ENCODE data around the gene FBXW11. TPM values are rescaled to one million over a fixed set of nuclear protein-coding genes. Genes with fewer than 3 reads are reported as not detected.
A peak's percentile ranks its signal among the peaks of the same experiment; 100 is the strongest.

Gene FBXW11
- total RNA-seq, 1 donor from 2014 or later: 54.8 TPM

DNA sequence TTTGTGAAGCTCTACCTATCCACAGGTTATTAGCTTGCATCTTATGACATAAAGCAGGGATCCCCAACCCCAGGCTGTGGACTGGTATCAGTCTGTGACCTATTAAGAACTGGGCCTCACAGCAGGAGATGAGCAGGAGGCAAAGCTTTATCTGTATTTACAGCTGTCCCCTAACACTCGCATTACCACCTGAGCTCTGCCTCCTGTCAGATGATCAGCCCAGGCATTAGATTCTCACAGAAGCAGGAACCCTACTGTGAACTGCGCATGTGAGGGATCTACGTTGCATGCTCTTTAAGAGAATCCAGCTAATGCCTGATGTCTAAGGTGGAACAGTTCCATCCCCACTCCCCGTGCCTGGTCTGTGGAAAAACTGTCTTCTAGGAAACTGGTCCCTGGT, 19.7 kb downstream of the FBXW11 start:
- H3K4me3 Mint-ChIP-seq (ENCODE audit: unreplicated experiment): no peak overlapping the region
- DNase-seq (ENCODE audit: low spot score): no peak
- H3K36me3 Mint-ChIP-seq (ENCODE audit: low read depth): peaks cover 3% of the 10 kb centered on the region
- no peak for TF ChIP-seq CTCF (IDR thresholded peaks at IDR 0.05)
- H3K9me3 Mint-ChIP-seq (ENCODE audit: low read depth): no peaks in the 10 kb centered on the region
- H3K27me3 Mint-ChIP-seq (ENCODE audit: low read depth): no peaks in the 10 kb centered on the region
- peaks cover 28% of the 10 kb centered on the region for H3K4me1 Mint-ChIP-seq (ENCODE audit: low read depth)
- no peak overlapping the region for H3K27ac Mint-ChIP-seq (ENCODE audit: unreplicated experiment)

GRCh38 chr5:171984748-171985419, 21.6 kb downstream of the FBXW11 start:
- peak overlapping the region; percentile 27 for H3K27ac Mint-ChIP-seq (ENCODE audit: unreplicated experiment)
- peaks cover 1% of the 10 kb centered on the region for H3K36me3 Mint-ChIP-seq (ENCODE audit: low read depth)
- no peak overlapping the region for H3K4me3 Mint-ChIP-seq (ENCODE audit: unreplicated experiment)
- TF ChIP-seq CTCF (IDR thresholded peaks at IDR 0.05): no peak
- H3K9me3 Mint-ChIP-seq (ENCODE audit: low read depth): peaks cover under 1% of the 10 kb centered on the region
- peaks cover 19% of the 10 kb centered on the region for H3K4me1 Mint-ChIP-seq (ENCODE audit: low read depth)
- no peak for DNase-seq (ENCODE audit: low spot score)
- no peaks in the 10 kb centered on the region for H3K27me3 Mint-ChIP-seq (ENCODE audit: low read depth)

DNA sequence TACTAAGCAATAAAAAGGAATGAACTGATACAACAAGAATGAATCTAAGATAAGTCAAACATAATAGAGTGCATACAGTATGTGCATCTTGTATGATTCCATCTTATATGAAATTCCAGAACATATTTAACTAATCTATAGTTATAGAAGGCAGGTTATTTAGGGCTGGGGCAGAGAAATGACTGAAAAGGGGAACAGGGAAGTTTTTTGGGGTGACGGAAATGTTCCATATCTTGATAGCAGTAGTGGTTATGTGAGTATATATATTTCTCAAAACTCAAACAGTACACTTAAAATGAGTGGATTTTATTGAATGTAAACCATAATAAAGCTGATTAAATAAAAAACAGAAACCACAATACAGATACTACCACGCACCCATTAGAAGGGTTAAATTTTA, 24.6 kb downstream of the FBXW11 start:
- Mint-ChIP-seq H3K4me3 (ENCODE audit: unreplicated experiment) (no peak overlapping the region), H3K4me1 (ENCODE audit: low read depth) (peaks cover 22% of the 10 kb centered on the region), H3K27ac (ENCODE audit: unreplicated experiment) (no peak overlapping the region), H3K9me3 (ENCODE audit: low read depth) (peaks cover 6% of the 10 kb centered on the region), H3K36me3 (ENCODE audit: low read depth) (no peaks in the 10 kb centered on the region), H3K27me3 (ENCODE audit: low read depth) (no peaks in the 10 kb centered on the region)
- no peak for TF ChIP-seq CTCF (IDR thresholded peaks at IDR 0.05)
- no peak for DNase-seq (ENCODE audit: low spot score)

DNA sequence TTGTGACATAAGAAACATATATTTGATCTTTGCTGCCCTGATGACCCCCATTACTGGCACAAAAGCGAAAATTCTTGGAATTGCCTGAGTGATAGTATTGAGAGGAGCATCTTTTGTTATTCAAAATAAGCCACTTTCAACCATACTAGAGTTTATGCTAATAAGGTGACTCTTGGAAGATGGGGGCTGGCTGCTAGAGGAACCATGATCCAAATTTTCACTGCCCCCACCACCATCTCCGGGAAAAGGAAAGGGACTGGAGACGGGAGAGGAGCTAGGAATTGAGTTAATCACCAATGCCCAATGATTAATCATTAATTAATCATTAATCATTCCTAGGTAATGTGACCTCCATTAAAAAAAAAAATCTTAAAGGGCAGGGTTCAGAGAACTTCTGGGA, 25.6 kb downstream of the FBXW11 start:
- peaks cover 29% of the 10 kb centered on the region for H3K4me1 Mint-ChIP-seq (ENCODE audit: low read depth)
- peaks cover 6% of the 10 kb centered on the region for H3K9me3 Mint-ChIP-seq (ENCODE audit: low read depth)
- no peaks in the 10 kb centered on the region for H3K27me3 Mint-ChIP-seq (ENCODE audit: low read depth)
- no peak for TF ChIP-seq CTCF (IDR thresholded peaks at IDR 0.05)
- no peaks in the 10 kb centered on the region for H3K36me3 Mint-ChIP-seq (ENCODE audit: low read depth)
- no peak overlapping the region for H3K4me3 Mint-ChIP-seq (ENCODE audit: unreplicated experiment)
- no peak for DNase-seq (ENCODE audit: low spot score)
- no peak overlapping the region for H3K27ac Mint-ChIP-seq (ENCODE audit: unreplicated experiment)

- Mint-ChIP-seq H3K27ac (ENCODE audit: unreplicated experiment) (no peak overlapping the region), H3K27me3 (ENCODE audit: low read depth) (no peaks in the 10 kb centered on the region), H3K4me1 (ENCODE audit: low read depth) (peaks cover 35% of the 10 kb centered on the region), H3K4me3 (ENCODE audit: unreplicated experiment) (no peak overlapping the region), H3K36me3 (ENCODE audit: low read depth) (no peaks in the 10 kb centered on the region), H3K9me3 (ENCODE audit: low read depth) (peaks cover 6% of the 10 kb centered on the region)
- DNase-seq (ENCODE audit: low spot score): no peak
- TF ChIP-seq CTCF (IDR thresholded peaks at IDR 0.05): no peak
Measured at GRCh38 chr5:171979606-171980005, 26.8 kb downstream of the FBXW11 start.
